Epithelial cell of prostate (primary cell): Measurements from ENCODE around the gene RUFY3.
"Not testable (repeated sequence)": the region's sequence is repeated elsewhere in the genome, so short reads cannot be mapped to it uniquely, and the experiment has no call there.

ENCODE experiments used
- DNase-seq: peaks from one replicate; pipeline ENCODE4 v3.0.0-alpha.2; 2011; ENCODE audit warnings: low read depth, low spot score
- H3K27ac ChIP-seq: fragments of 450-650 bp; 2 replicates; pipeline ENCODE4 v1.5.1; 2017; ENCODE audit warnings: mild to moderate bottlenecking

The RUFY3 gene

GRCh38 chr4:70734168-70734954 is 12.6 kb downstream of the RUFY3 start:
- no peak for DNase-seq
- peak overlapping the region; percentile 40 for H3K27ac ChIP-seq

GRCh38 chr4:70734971-70735370 is 13.2 kb downstream of the RUFY3 start:
- no peak for DNase-seq
- H3K27ac ChIP-seq, result peak overlapping the region; percentile 40

- not testable (repeated sequence) for DNase-seq, H3K27ac ChIP-seq
These were observed 14.2 kb downstream of the RUFY3 start for GRCh38 chr4:70735915-70736314.

GRCh38 chr4:70737006-70737405 is 15.2 kb downstream of the RUFY3 start:
- DNase-seq, result no peak
- H3K27ac ChIP-seq, result no peak overlapping the region

- H3K27ac ChIP-seq, result no peak overlapping the region
- DNase-seq, result no peak
These were observed 15.6 kb downstream of the RUFY3 start for GRCh38 chr4:70737409-70737808.

- no peak for DNase-seq
- no peak overlapping the region for H3K27ac ChIP-seq
These were observed 18.0 kb downstream of the RUFY3 start for GRCh38 chr4:70739496-70740337.

- H3K27ac ChIP-seq, result no peak overlapping the region
- no peak for DNase-seq
These were observed 20.3 kb downstream of the RUFY3 start for GRCh38 chr4:70741867-70742658.

GRCh38 chr4:70743731-70744130 is 22.0 kb downstream of the RUFY3 start:
- H3K27ac ChIP-seq, result no peak overlapping the region
- no peak for DNase-seq

- no peak overlapping the region for H3K27ac ChIP-seq
- DNase-seq, result no peak
These were observed 24.5 kb downstream of the RUFY3 start for GRCh38 chr4:70746179-70746839.

- no peak for DNase-seq
- H3K27ac ChIP-seq, result no peak overlapping the region
These were observed 26.1 kb downstream of the RUFY3 start for GRCh38 chr4:70747874-70748273.

GRCh38 chr4:70749313-70749712 is 27.5 kb downstream of the RUFY3 start:
- DNase-seq, result no peak
- H3K27ac ChIP-seq, result no peak overlapping the region

GRCh38 chr4:70752236-70752635 is 30.5 kb downstream of the RUFY3 start:
- H3K27ac ChIP-seq, result no peak overlapping the region
- no peak for DNase-seq

- H3K27ac ChIP-seq, result no peak overlapping the region
- DNase-seq, result no peak
These were observed 31.9 kb downstream of the RUFY3 start for GRCh38 chr4:70753630-70754029.

GRCh38 chr4:70754470-70754869 is 32.7 kb downstream of the RUFY3 start:
- DNase-seq, result no peak
- H3K27ac ChIP-seq, result no peak overlapping the region

GRCh38 chr4:70754990-70755688 is 33.4 kb downstream of the RUFY3 start:
- H3K27ac ChIP-seq, result no peak overlapping the region
- no peak for DNase-seq

- H3K27ac ChIP-seq, result no peak overlapping the region
These were observed 37.4 kb downstream of the RUFY3 start for GRCh38 chr4:70759126-70759525.

GRCh38 chr4:70759627-70760026 is 37.9 kb downstream of the RUFY3 start:
- no peak overlapping the region for H3K27ac ChIP-seq
- no peak for DNase-seq

More at GRCh38 chr4:70759126-70759525, 37.4 kb downstream of the RUFY3 start:
- DNase-seq, result no peak

- DNase-seq, result no peak
- no peak overlapping the region for H3K27ac ChIP-seq
These were observed 38.9 kb downstream of the RUFY3 start for GRCh38 chr4:70760662-70761061.

- no peak for DNase-seq
- no peak overlapping the region for H3K27ac ChIP-seq
These were observed 39.6 kb downstream of the RUFY3 start for GRCh38 chr4:70761276-70761816.
